Hepatocyte (in vitro differentiated cells): ENCODE results near the gene MPHOSPH9. TPM values are rescaled to one million over a fixed set of nuclear protein-coding genes. Genes with fewer than 3 reads are reported as not detected.

Experiments used
- DNase-seq: peaks from one replicate; pipeline ENCODE4 v3.0.0-alpha.2; 2016; ENCODE audit warnings: low spot score
- H2AFZ ChIP-seq: fragments of 200-600 bp; sonication (generic); 2 replicates; pipeline ENCODE4 v1.6.0; 2016; ENCODE audit warnings: antibody characterized with exemption, mild to moderate bottlenecking
- H3K27ac ChIP-seq: fragments of 200-600 bp; sonication (generic); 2 replicates; pipeline ENCODE4 v1.5.1; 2016; ENCODE audit warnings: mild to moderate bottlenecking
- H3K27me3 ChIP-seq: fragments of 200-600 bp; sonication (generic); 2 replicates; pipeline ENCODE4 v1.6.1; 2016
- H3K36me3 ChIP-seq: fragments of 200-600 bp; sonication (generic); replicated peaks from 2 replicates; pipeline ENCODE4 v1.5.1; 2016; ENCODE audit warnings: low read depth; ENCODE audit not compliant: insufficient read depth
- H3K4me1 ChIP-seq: fragments of 200-600 bp; sonication (generic); 2 replicates; pipeline ENCODE4 v1.5.1; 2016; ENCODE audit warnings: mild to moderate bottlenecking, moderate library complexity; ENCODE audit not compliant: insufficient read depth
- H3K4me2 ChIP-seq: fragments of 200-600 bp; sonication (generic); 2 replicates; pipeline ENCODE4 v1.6.0; 2016
- H3K4me3 ChIP-seq: fragments of 200-600 bp; sonication (generic); 2 replicates; pipeline ENCODE4 v1.5.1; 2016; ENCODE audit warnings: mild to moderate bottlenecking
- H3K79me2 ChIP-seq: fragments of 200-600 bp; sonication (generic); 2 replicates; pipeline ENCODE4 v1.6.0; 2017; ENCODE audit warnings: mild to moderate bottlenecking
- H3K9me2 ChIP-seq: fragments of 200-600 bp; sonication (generic); replicated peaks from 2 replicates; pipeline ENCODE4 v1.6.0; 2017; ENCODE audit warnings: mild to moderate bottlenecking; ENCODE audit not compliant: insufficient read depth
- H3K9me3 ChIP-seq: fragments of 200-600 bp; sonication (generic); 2 replicates; pipeline ENCODE4 v1.5.1; 2016; ENCODE audit warnings: low read depth, mild to moderate bottlenecking
- H4K20me1 ChIP-seq: fragments of 200-600 bp; sonication (generic); 2 replicates; pipeline ENCODE4 v1.6.0; 2016; ENCODE audit warnings: mild to moderate bottlenecking; ENCODE audit not compliant: insufficient read depth, poor library complexity, severe bottlenecking
- CTCF ChIP-seq: fragments of 200-600 bp; sonication (generic); IDR thresholded peaks from 2 replicates; pipeline ENCODE4 v1.5.1; 2016; ENCODE audit warnings: antibody characterized with exemption, mild to moderate bottlenecking; ENCODE audit not compliant: poor library complexity
- EZH2 ChIP-seq: fragments of 200-600 bp; sonication (generic); IDR thresholded peaks from 2 replicates; pipeline ENCODE4 v1.6.1; 2016; ENCODE audit warnings: antibody characterized with exemption, mild to moderate bottlenecking, borderline replicate concordance
- EZH2phosphoT487 ChIP-seq: fragments of 200-600 bp; sonication (generic); IDR thresholded peaks from one replicate; pipeline ENCODE4 v1.6.1; 2018; ENCODE audit warnings: antibody characterized with exemption, mild to moderate bottlenecking, low read depth, moderate library complexity; ENCODE audit not compliant: unreplicated experiment, severe bottlenecking
- WGBS: methylation state at CpG from one replicate; pipeline ENCODE4 v1.1.6; 2016; ENCODE audit warnings: low lambda C conversion rate; ENCODE audit errors: missing lambda C conversion rate; 5-methylcytosine and 5-hydroxymethylcytosine counted together
- polyA plus RNA-seq: library from polyadenylated mRNA; unstranded; fragments of >200 nt; fragmentation: Nextera tagmentation; extraction: Ambion mirVana; gene quantifications from 2 replicates; pipeline ENCODE4 v1.2.1, GENCODE V29; 2016
- total RNA-seq: library from RNA; depleted of rRNA; stranded (reverse); fragments of >200 nt; gene quantifications from 2 replicates; pipeline ENCODE4 v1.2.3, GENCODE V29; 2014

MPHOSPH9 gene
- total and polyA plus RNA-seq, 2 experiments from 2014 or later, result 13.1 to 44.3 TPM

GRCh38 chr12:123238961-123239360 is 6.0 kb upstream of the MPHOSPH9 start:
- no peak for TF ChIP-seq EZH2
- TF ChIP-seq CTCF, result no peak
- TF ChIP-seq EZH2phosphoT487, result no peak
- no peaks in the 10 kb centered on the region for H3K9me2 ChIP-seq

GRCh38 chr12:123238330-123238682 is 5.4 kb upstream of the MPHOSPH9 start:
- Histone ChIP-seq H3K9me3 (no peaks in the 10 kb centered on the region), H3K79me2 (peaks cover 64% of the 10 kb centered on the region), H2AFZ (no peak overlapping the region), H3K27me3 (no peaks in the 10 kb centered on the region), H3K9me2 (no peaks in the 10 kb centered on the region), H3K4me2 (no peak overlapping the region), H4K20me1 (no peaks in the 10 kb centered on the region), H3K36me3 (no peaks in the 10 kb centered on the region), H3K27ac (no peak overlapping the region), H3K4me1 (peaks cover 7% of the 10 kb centered on the region), H3K4me3 (no peak overlapping the region)
- TF ChIP-seq CTCF, result no peak
- no peak for TF ChIP-seq EZH2phosphoT487
- TF ChIP-seq EZH2, result no peak
- no peak for DNase-seq
- 73% methylated on average over 2 of the region's 2 CpGs for WGBS

More at GRCh38 chr12:123238961-123239360, 6.0 kb upstream of the MPHOSPH9 start:
- Histone ChIP-seq H4K20me1 (no peaks in the 10 kb centered on the region), H3K36me3 (no peaks in the 10 kb centered on the region), H3K27me3 (no peaks in the 10 kb centered on the region), H3K4me3 (no peak overlapping the region), H3K4me1 (peaks cover 7% of the 10 kb centered on the region), H3K79me2 (peaks cover 63% of the 10 kb centered on the region), H3K4me2 (no peak overlapping the region), H3K9me3 (no peaks in the 10 kb centered on the region), H3K27ac (no peak overlapping the region), H2AFZ (no peak overlapping the region)
- no peak for DNase-seq
- WGBS, result 93% methylated on average over 6 of the region's 6 CpGs

- no peaks in the 10 kb centered on the region for H3K9me3 ChIP-seq
- no peak overlapping the region for H3K4me2 ChIP-seq
- H3K27me3 ChIP-seq, result no peaks in the 10 kb centered on the region
- H4K20me1 ChIP-seq, result no peaks in the 10 kb centered on the region
- H3K79me2 ChIP-seq, result peaks cover 64% of the 10 kb centered on the region
- TF ChIP-seq CTCF, result peak; percentile 91
- no peak for TF ChIP-seq EZH2phosphoT487
- H3K9me2 ChIP-seq, result no peaks in the 10 kb centered on the region
- no peak overlapping the region for H3K27ac ChIP-seq
- peaks cover 7% of the 10 kb centered on the region for H3K4me1 ChIP-seq
- no peak overlapping the region for H2AFZ ChIP-seq
- DNase-seq, result peak; percentile 81
- no peak overlapping the region for H3K4me3 ChIP-seq
- no peaks in the 10 kb centered on the region for H3K36me3 ChIP-seq
- WGBS, result 61% methylated on average over 6 of the region's 6 CpGs
These were observed 4.8 kb upstream of the MPHOSPH9 start for GRCh38 chr12:123237646-123238329.
